Testis (tissue), 3 donors: ENCODE measurements around the gene ANO9. TPM values are rescaled to one million over a fixed set of nuclear protein-coding genes. Genes with fewer than 3 reads are reported as not detected.

Experiments used
- DNase-seq: peaks from one replicate; pipeline ENCODE4 v3.0.0-alpha.2; 2019
- H3K27ac ChIP-seq, 2 donors: fragments of 200-600 bp; sonication (generic); one replicate each; pipeline ENCODE4 v1.5.1; 2019
- H3K27me3 ChIP-seq: fragments of 200-600 bp; sonication (generic); one replicate; pipeline ENCODE4 v1.5.1; 2019
- H3K36me3 ChIP-seq: fragments of 200-600 bp; sonication (generic); one replicate; pipeline ENCODE4 v1.5.1; 2017; ENCODE audit warnings: low read depth; ENCODE audit errors: missing control alignments
- H3K4me1 ChIP-seq: fragments of 200-600 bp; sonication (generic); one replicate; pipeline ENCODE4 v1.5.1; 2019
- H3K4me3 ChIP-seq, 2 donors: fragments of 200-600 bp; sonication (generic); one replicate each; pipeline ENCODE4 v1.5.1; 2017 to 2019
- H3K9me3 ChIP-seq: fragments of 200-600 bp; sonication (generic); one replicate; pipeline ENCODE4 v1.5.1; 2017
- CTCF ChIP-seq, 3 experiments: fragments of 450-650 bp in 2 of 3; fragments of 200-600 bp in 1 of 3; sonication (generic) in 1 of 3; IDR thresholded peaks; one replicate each; pipeline ENCODE4 v1.5.1; 2016 to 2019; ENCODE audit warnings: antibody characterized with exemption in 3 of 3, mild to moderate bottlenecking in 2 of 3, moderate library complexity in 1 of 3
- POLR2A ChIP-seq: fragments of 450-650 bp; IDR thresholded peaks from one replicate; pipeline ENCODE4 v1.6.1; 2017; ENCODE audit warnings: antibody characterized with exemption, mild to moderate bottlenecking, moderate library complexity
- WGBS, 2 donors: methylation state at CpG; one replicate each; pipeline ENCODE4 v1.1.5; 2018; 5-methylcytosine and 5-hydroxymethylcytosine counted together
- intact Hi-C: fragments of 100-400 bp; cut with DNase I; formaldehyde crosslinking; loops from one replicate; pipeline ENCODE4 v1.15.1; 2023; ENCODE audit warnings: low total_unique reads
- polyA plus RNA-seq: library from polyadenylated mRNA; stranded (reverse); fragments of 350-450 nt; fragmentation: Illumina TruSeq; extraction: RNeasy Lipid Tissue Mini Kit (QIAGEN cat#74804); gene quantifications from one replicate; pipeline ENCODE4 v1.2.3, GENCODE V29; 2014; ENCODE audit warnings: low read depth, low replicate concordance; ENCODE audit not compliant: insufficient read depth
- total RNA-seq, 2 donors: library from RNA; depleted of rRNA; stranded (reverse); fragments of >200 nt; gene quantifications; one replicate each; pipeline ENCODE4 v1.2.3, GENCODE V29; 2016

Gene ANO9
- total and polyA plus RNA-seq, 3 donors from 2014 or later = 1.6 to 2.9 (median 1.9) TPM

DNA sequence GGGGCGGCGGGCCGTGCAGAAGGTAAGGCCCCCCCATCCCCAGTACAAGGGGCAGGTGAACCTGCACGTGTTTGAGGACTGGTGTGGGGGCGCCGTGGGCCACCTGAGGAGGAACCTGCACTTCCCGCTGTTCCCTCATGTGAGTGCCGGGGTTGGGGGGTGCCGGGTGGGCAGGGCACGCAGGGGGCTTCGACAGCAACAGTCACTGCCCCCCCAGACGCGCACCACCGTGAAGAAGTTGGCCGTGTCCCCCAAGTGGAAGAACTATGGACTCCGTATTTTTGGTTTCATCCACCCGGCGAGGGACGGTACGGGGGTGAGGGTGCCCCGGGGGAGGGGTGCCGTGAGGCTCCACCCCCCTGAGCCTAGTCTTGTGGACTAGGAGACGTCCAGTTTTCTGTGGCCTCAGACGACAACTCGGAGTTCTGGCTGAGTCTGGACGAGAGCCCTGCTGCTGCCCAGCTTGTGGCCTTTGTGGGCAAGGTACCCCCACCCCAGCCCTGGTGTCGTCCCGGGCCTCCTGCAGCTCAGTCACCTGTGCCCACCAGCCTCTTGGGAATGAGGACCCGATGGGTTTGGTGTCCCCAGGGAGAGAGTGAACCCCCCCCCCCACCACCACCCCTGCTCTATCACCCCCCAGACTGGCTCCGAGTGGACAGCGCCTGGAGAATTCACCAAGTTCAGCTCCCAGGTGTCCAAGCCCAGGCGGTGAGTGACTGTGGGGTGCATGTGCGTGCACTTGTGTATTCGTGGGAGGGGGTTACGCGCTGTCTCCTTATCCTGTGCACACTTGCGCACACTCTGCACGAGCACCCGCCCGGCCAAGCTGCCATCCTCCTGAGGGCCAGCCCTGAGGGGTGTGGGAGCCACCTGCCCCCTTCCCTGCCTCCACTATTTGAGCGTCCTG is 68.7 kb downstream of the ANO9 start:
- Histone ChIP-seq H3K27ac (no peak overlapping the region), H3K36me3 (no peaks in the 10 kb centered on the region), H3K4me3 (no peak overlapping the region), H3K27me3 (no peaks in the 10 kb centered on the region), H3K4me1 (peaks cover 8% of the 10 kb centered on the region), H3K9me3 (no peaks in the 10 kb centered on the region)
- TF ChIP-seq POLR2A (no peak), CTCF (IDR thresholded peaks at IDR 0.05) (no peak)
- DNase-seq = no peak
- 86 to 91% methylated on average over 10 to 41 of the region's 41 CpGs for WGBS, 2 donors
- intact Hi-C loops = no loop called here

DNA sequence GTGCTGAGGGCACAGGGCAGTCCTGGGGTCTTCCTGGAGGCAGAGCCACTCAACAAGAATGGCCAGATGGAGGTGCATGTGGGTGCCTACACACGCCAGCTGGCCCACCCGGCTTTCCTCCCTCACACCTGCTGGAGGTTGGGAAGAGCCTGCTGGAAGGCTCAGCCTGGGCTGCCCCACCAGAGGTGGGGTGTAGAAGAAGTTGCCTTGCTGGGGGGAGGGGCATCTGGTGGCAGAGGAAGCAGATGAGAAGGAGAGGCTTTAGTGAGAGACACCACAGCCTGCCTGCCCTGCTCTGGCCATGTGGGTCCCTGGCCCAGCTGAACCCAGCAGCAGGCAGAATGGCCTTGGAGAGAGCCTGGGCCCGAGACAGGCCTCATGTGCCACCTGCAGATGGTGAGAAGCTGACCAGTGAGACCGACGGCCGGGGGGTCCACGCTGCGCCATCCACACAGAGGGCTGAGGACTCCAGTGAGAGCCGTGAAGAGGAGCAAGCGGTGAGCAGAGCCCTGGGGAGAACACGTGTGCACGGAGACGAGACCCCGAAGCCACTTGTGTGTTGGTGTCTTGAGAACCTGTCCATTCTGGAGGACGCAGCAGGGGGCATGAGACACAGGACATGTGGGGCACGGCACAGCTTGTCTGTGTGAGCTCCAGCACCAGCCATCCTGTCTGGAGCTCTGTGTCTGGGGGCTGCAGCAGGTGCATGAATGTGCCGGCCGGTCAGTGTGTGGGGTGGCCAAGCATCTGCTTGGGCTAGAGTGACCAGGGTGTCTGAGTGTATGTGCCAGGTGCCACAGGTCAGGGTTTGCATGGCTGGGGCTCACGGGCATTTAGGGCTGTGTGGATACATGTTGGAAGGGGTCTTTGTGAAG is 69.9 kb downstream of the ANO9 start:
- Histone ChIP-seq H3K27me3 (no peaks in the 10 kb centered on the region), H3K4me3 (no peak overlapping the region), H3K4me1 (peaks cover 11% of the 10 kb centered on the region), H3K9me3 (no peaks in the 10 kb centered on the region), H3K27ac (no peak overlapping the region), H3K36me3 (no peaks in the 10 kb centered on the region)
- DNase-seq = no peak
- intact Hi-C loops = no loop called here
- TF ChIP-seq CTCF (IDR thresholded peaks at IDR 0.05) (no peak), POLR2A (no peak)
- 79 to 91% methylated on average over 18 to 19 of the region's 19 CpGs for WGBS, 2 donors

DNA sequence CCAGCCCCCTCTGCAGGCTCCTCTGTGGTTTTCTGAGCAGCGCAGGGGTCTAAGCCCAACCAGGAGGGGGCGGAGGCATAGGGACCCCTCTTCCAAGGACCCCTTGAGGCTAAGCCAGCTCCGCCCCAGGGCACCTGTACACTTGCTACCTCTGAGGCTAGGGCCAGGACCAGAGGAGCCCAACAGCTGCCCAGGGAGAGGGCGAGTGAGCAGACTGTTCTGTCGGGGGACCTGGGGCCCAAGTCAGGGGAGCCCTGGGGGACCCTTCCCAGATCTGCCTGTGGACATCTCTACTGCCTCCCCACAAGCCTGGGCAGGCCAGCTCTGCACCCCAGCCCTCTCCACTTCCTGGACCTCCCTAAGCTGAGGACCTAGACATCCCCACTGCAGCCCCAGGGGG is 70.8 kb downstream of the ANO9 start:
- no peaks in the 10 kb centered on the region for H3K27me3 ChIP-seq

More for the DNA sequence above, 70.8 kb downstream of the ANO9 start:
- intact Hi-C loops = no loop called here
- WGBS, 2 donors = 89% methylated on average over 5 of the region's 5 CpGs; no CpG with 5 or more reads in 1 of the 2 donors
- Histone ChIP-seq H3K27ac (no peak overlapping the region), H3K4me1 (peaks cover 11% of the 10 kb centered on the region), H3K9me3 (no peaks in the 10 kb centered on the region), H3K4me3 (no peak overlapping the region), H3K36me3 (no peaks in the 10 kb centered on the region)
- DNase-seq = no peak
- TF ChIP-seq POLR2A = no peak
- TF ChIP-seq CTCF (IDR thresholded peaks at IDR 0.05) = no peak
